Karpas-422 (cell line): ENCODE measurements around the gene DEPDC1B. TPM values are rescaled to one million over a fixed set of nuclear protein-coding genes. Genes with fewer than 3 reads are reported as not detected.

Source experiments
- DNase-seq: peaks from one replicate; pipeline ENCODE4 v3.0.0-alpha.2; 2015
- H2AFZ ChIP-seq: fragments of 200-600 bp; sonication (generic); 2 replicates; pipeline ENCODE4 v1.6.1; 2014; ENCODE audit warnings: antibody characterized with exemption, low read length, mixed read lengths
- H3K27ac ChIP-seq: fragments of 200-600 bp; sonication (generic); 2 replicates; pipeline ENCODE4 v1.5.1; 2014; ENCODE audit warnings: mild to moderate bottlenecking, low read length, moderate library complexity
- H3K27me3 ChIP-seq: fragments of 200-600 bp; sonication (generic); 2 replicates; pipeline ENCODE4 v1.6.1; 2014; ENCODE audit warnings: low read length, mixed read lengths
- H3K36me3 ChIP-seq: fragments of 200-600 bp; sonication (generic); 2 replicates; pipeline ENCODE4 v1.6.1; 2014; ENCODE audit warnings: low read length, mixed read lengths; ENCODE audit not compliant: insufficient read depth
- H3K4me1 ChIP-seq: fragments of 200-600 bp; sonication (generic); 2 replicates; pipeline ENCODE4 v1.6.1; 2014; ENCODE audit warnings: mild to moderate bottlenecking, low read length, mixed read lengths
- H3K4me2 ChIP-seq: fragments of 200-600 bp; sonication (generic); 2 replicates; pipeline ENCODE4 v1.6.1; 2014; ENCODE audit warnings: low read length, low read depth, mild to moderate bottlenecking; ENCODE audit not compliant: poor library complexity, severe bottlenecking
- H3K4me3 ChIP-seq: fragments of 200-600 bp; sonication (generic); 2 replicates; pipeline ENCODE4 v1.5.1; 2014; ENCODE audit warnings: mild to moderate bottlenecking, antibody characterized with exemption, low read length, mixed read lengths
- H3K79me2 ChIP-seq: fragments of 200-600 bp; sonication (generic); 2 replicates; pipeline ENCODE4 v1.6.1; 2014; ENCODE audit warnings: mild to moderate bottlenecking, low read length, mixed read lengths
- H3K9ac ChIP-seq: fragments of 200-600 bp; sonication (generic); 2 replicates; pipeline ENCODE4 v1.6.0; 2014; ENCODE audit warnings: low read length
- H3K9me2 ChIP-seq: fragments of 200-600 bp; sonication (generic), shearing (Covaris generic); replicated peaks from 2 replicates; pipeline ENCODE4 v1.6.0; 2014; ENCODE audit warnings: mild to moderate bottlenecking, low read length, moderate library complexity; ENCODE audit not compliant: insufficient read depth
- H3K9me3 ChIP-seq: fragments of 300-700, 200-600 bp; sonication (generic); 2 replicates; pipeline ENCODE4 v1.6.1; 2014; ENCODE audit warnings: low read length, mixed read lengths
- H4K20me1 ChIP-seq: fragments of 200-600 bp; sonication (generic); 2 replicates; pipeline ENCODE4 v1.6.1; 2014; ENCODE audit warnings: mild to moderate bottlenecking, antibody characterized with exemption, low read length, low read depth; ENCODE audit not compliant: insufficient read depth
- total RNA-seq: library from RNA; depleted of rRNA; stranded (reverse); fragments of >200 nt; shearing (Covaris generic); gene quantifications from 2 replicates; pipeline ENCODE4 v1.2.3, GENCODE V29; 2014; ENCODE audit warnings: low replicate concordance

The DEPDC1B gene
- total RNA-seq, 1 experiment from 2014 or later, result 22.7 TPM

DNA sequence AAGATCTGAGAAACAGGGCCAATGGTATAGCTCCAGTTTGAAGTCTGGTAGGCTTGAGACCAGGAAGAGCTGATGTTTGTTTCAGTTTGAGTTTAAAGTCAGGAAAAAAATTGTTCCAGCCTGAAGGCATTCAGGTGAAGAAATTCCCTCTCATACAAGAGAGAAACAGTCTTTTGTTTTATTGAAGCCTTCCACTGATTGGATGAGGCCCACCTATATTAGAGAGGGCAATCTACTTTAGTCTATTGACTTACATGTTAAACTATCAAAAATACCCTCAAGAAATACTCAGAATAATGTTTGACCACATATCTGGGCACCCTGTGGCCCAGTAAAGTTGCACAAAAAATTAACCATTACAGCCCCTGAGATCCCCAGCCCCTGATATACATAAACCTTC, 5.2 kb upstream of the DEPDC1B start:
- no peak overlapping the region for H3K9ac ChIP-seq
- peaks cover 12% of the 10 kb centered on the region for H3K4me1 ChIP-seq
- H3K4me2 ChIP-seq, result no peak overlapping the region

GRCh38 chr5:60703944-60704343, 4.0 kb upstream of the DEPDC1B start:
- Histone ChIP-seq H3K9me2 (no peaks in the 10 kb centered on the region), H3K9ac (no peak overlapping the region), H3K4me3 (no peak overlapping the region), H3K27me3 (no peaks in the 10 kb centered on the region), H4K20me1 (no peaks in the 10 kb centered on the region), H3K4me2 (no peak overlapping the region), H3K4me1 (peaks cover 14% of the 10 kb centered on the region), H3K79me2 (peaks cover 6% of the 10 kb centered on the region), H3K27ac (no peak overlapping the region), H2AFZ (no peak overlapping the region), H3K36me3 (no peaks in the 10 kb centered on the region), H3K9me3 (no peaks in the 10 kb centered on the region)
- DNase-seq, result peak; percentile 27

More for the DNA sequence above, 5.2 kb upstream of the DEPDC1B start:
- Histone ChIP-seq H3K79me2 (no peaks in the 10 kb centered on the region), H2AFZ (no peak overlapping the region), H4K20me1 (no peaks in the 10 kb centered on the region), H3K36me3 (no peaks in the 10 kb centered on the region), H3K9me2 (no peaks in the 10 kb centered on the region), H3K4me3 (no peak overlapping the region), H3K27ac (no peak overlapping the region), H3K9me3 (no peaks in the 10 kb centered on the region), H3K27me3 (no peaks in the 10 kb centered on the region)
- DNase-seq, result peak; percentile 7

DNA sequence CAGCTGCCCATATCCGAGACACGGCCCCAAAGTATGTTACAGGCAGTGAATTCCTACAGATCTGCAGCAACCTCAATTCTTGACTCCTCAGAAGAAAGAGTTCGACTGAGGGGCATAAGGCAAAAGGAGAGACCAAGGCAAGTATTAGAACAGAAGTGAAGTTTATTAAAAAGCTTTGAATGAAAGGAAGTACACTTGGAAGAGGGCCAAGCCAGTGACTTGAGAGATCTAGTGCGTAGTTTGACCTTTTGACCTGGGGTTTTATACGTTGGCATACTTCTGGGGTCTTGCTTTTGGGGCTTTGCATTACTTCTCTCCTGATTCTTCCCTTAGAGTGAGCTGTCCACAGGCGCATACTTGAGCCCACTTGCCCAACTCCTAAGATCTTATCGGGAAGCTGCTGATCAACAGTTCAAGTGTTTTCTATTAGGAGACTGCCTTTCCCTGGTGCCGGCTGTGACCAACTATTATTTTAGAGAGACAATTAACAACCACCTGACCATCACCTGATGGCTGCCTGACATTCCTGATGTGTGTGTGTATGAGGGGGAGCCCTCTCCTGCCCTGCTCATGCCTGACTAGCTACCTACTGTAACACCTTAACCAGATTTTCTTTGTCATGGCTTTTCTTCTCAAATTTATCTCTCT, 1.5 kb upstream of the DEPDC1B start:
- Histone ChIP-seq H3K4me2 (peak overlapping the region; percentile 99), H3K36me3 (no peaks in the 10 kb centered on the region), H3K9ac (no peak overlapping the region), H3K9me3 (no peaks in the 10 kb centered on the region), H4K20me1 (no peaks in the 10 kb centered on the region), H3K9me2 (no peaks in the 10 kb centered on the region), H3K4me1 (peaks cover 30% of the 10 kb centered on the region), H3K27me3 (no peaks in the 10 kb centered on the region), H3K4me3 (no peak overlapping the region; the same call in 1 of the 2 replicates), H3K79me2 (peaks cover 31% of the 10 kb centered on the region), H2AFZ (no peak overlapping the region), H3K27ac (no peak overlapping the region)
- DNase-seq, result peak; percentile 52

- Histone ChIP-seq H3K9me2 (no peaks in the 10 kb centered on the region), H3K4me2 (peak overlapping the region; percentile 99), H3K27ac (no peak overlapping the region), H3K36me3 (no peaks in the 10 kb centered on the region), H2AFZ (peak overlapping the region; percentile 93), H3K27me3 (no peaks in the 10 kb centered on the region), H3K79me2 (peaks cover 42% of the 10 kb centered on the region), H3K4me3 (peak overlapping the region; percentile 88), H3K9me3 (no peaks in the 10 kb centered on the region), H4K20me1 (no peaks in the 10 kb centered on the region), H3K4me1 (peaks cover 30% of the 10 kb centered on the region), H3K9ac (peak overlapping the region; percentile 74)
- peak; percentile 67 for DNase-seq
Measured at GRCh38 chr5:60700416-60700757, 421 bp upstream of the DEPDC1B start.

- Histone ChIP-seq H3K4me2 (peak overlapping the region; percentile 99), H3K27me3 (no peaks in the 10 kb centered on the region), H3K4me3 (peak overlapping the region; percentile 88), H3K36me3 (no peaks in the 10 kb centered on the region), H4K20me1 (no peaks in the 10 kb centered on the region), H3K27ac (peak overlapping the region; percentile 50), H3K9me3 (no peaks in the 10 kb centered on the region), H3K79me2 (peaks cover 53% of the 10 kb centered on the region), H3K4me1 (peaks cover 30% of the 10 kb centered on the region), H3K9ac (peak overlapping the region; percentile 74), H2AFZ (peak overlapping the region; percentile 82), H3K9me2 (no peaks in the 10 kb centered on the region)
- DNase-seq, result no peak
Measured at GRCh38 chr5:60699288-60699608, 718 bp downstream of the DEPDC1B start.

DNA sequence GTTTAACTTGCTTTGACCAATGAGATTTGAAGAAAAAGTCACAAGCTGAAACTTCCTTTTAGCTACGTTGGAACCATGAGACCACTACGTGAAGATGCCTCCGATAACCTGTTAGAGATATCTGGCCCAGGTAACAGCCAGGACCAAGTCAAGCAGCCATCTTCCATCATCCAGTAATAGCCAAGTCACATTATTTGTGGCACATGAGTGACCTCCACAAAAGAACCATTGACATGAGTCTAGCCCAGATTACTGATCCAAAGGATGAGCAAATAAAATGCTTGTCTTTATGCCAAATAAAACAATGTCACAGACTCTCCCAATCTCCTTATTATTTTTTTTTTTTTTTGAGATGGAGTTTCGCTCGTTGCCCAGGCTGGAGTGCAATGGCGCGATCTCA, 1.6 kb downstream of the DEPDC1B start:
- peaks cover 30% of the 10 kb centered on the region for H3K4me1 ChIP-seq
- no peaks in the 10 kb centered on the region for H3K27me3 ChIP-seq
- no peak overlapping the region for H2AFZ ChIP-seq
- peaks cover 62% of the 10 kb centered on the region for H3K79me2 ChIP-seq
- no peak overlapping the region for H3K9ac ChIP-seq
- H3K9me3 ChIP-seq, result no peaks in the 10 kb centered on the region
- H3K36me3 ChIP-seq, result no peaks in the 10 kb centered on the region
- peak overlapping the region; percentile 99 for H3K4me2 ChIP-seq
- H4K20me1 ChIP-seq, result no peaks in the 10 kb centered on the region
- no peak for DNase-seq
- peak overlapping the region; percentile 88; the same call in 1 of the 2 replicates for H3K4me3 ChIP-seq
- H3K27ac ChIP-seq, result no peak overlapping the region
- no peaks in the 10 kb centered on the region for H3K9me2 ChIP-seq

GRCh38 chr5:60690326-60690725, 9.6 kb downstream of the DEPDC1B start:
- Histone ChIP-seq H3K4me1 (peaks cover 5% of the 10 kb centered on the region), H3K27ac (no peak overlapping the region), H4K20me1 (no peaks in the 10 kb centered on the region), H3K4me2 (no peak overlapping the region), H3K36me3 (no peaks in the 10 kb centered on the region), H3K79me2 (peaks cover 83% of the 10 kb centered on the region), H3K9ac (no peak overlapping the region), H2AFZ (no peak overlapping the region), H3K9me3 (no peaks in the 10 kb centered on the region), H3K27me3 (no peaks in the 10 kb centered on the region), H3K4me3 (no peak overlapping the region), H3K9me2 (no peaks in the 10 kb centered on the region)
- no peak for DNase-seq

DNA sequence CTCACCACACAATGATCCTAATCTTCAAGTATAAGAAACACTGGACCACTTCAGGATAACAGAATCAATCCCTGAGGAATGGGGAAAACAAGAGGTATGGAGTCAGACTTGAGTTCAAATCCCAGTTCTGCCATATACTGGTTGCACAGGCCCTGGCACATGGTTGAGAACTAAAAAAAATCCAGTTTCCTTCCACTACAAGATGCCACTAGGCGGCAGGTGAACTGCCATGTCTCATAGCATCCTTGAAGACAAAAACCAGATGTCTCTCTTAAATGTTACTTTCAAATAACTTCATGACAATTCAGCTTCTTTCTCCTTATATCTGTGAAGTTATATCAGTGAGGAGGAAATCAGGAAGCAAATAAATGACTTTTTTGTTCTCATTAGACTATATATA, 11.0 kb downstream of the DEPDC1B start:
- no peak overlapping the region for H3K4me3 ChIP-seq
- H3K9ac ChIP-seq, result no peak overlapping the region
- H3K9me3 ChIP-seq, result no peaks in the 10 kb centered on the region
- H3K36me3 ChIP-seq, result peaks cover 12% of the 10 kb centered on the region; the same call in 1 of the 2 replicates
- H3K27me3 ChIP-seq, result no peaks in the 10 kb centered on the region
- H3K9me2 ChIP-seq, result no peaks in the 10 kb centered on the region
- no peaks in the 10 kb centered on the region for H4K20me1 ChIP-seq
- H3K4me2 ChIP-seq, result no peak overlapping the region
- no peak overlapping the region for H3K27ac ChIP-seq
- DNase-seq, result peak; percentile 63
- peaks cover 8% of the 10 kb centered on the region for H3K4me1 ChIP-seq
- peaks cover 82% of the 10 kb centered on the region for H3K79me2 ChIP-seq
- no peak overlapping the region for H2AFZ ChIP-seq
